OCI-LY1 (cell line): Measurements from ENCODE around the gene CHAD.

Experiments
- H2AFZ ChIP-seq: fragments of 200-600 bp; sonication (generic), shearing (Covaris generic); 2 replicates; pipeline ENCODE4 v1.6.0; 2014; ENCODE audit warnings: antibody characterized with exemption, mild to moderate bottlenecking, low read length
- H3F3A ChIP-seq: fragments of 200-600 bp; sonication (generic), shearing (Covaris generic); 2 replicates; pipeline ENCODE4 v1.6.0; 2014; ENCODE audit warnings: mild to moderate bottlenecking, antibody characterized with exemption, low read length, moderate library complexity; ENCODE audit not compliant: insufficient read depth
- H3K27ac ChIP-seq: fragments of 200-600 bp; sonication (generic); 2 replicates; pipeline ENCODE4 v1.5.1; 2014; ENCODE audit warnings: low read length, mixed run types, mild to moderate bottlenecking, low read depth; ENCODE audit not compliant: poor library complexity, severe bottlenecking
- H3K27me3 ChIP-seq: fragments of 200-600 bp; sonication (generic); 2 replicates; pipeline ENCODE4 v1.6.0; 2014; ENCODE audit warnings: antibody characterized with exemption, mild to moderate bottlenecking, low read length, moderate library complexity; ENCODE audit not compliant: insufficient read depth
- H3K36me3 ChIP-seq: fragments of 200-600 bp; sonication (generic); 2 replicates; pipeline ENCODE4 v1.6.1; 2014; ENCODE audit warnings: mild to moderate bottlenecking, antibody characterized with exemption, low read length, moderate library complexity, mixed read lengths; ENCODE audit not compliant: insufficient read depth
- H3K4me1 ChIP-seq: fragments of 200-600 bp; sonication (generic); 2 replicates; pipeline ENCODE4 v1.5.1; 2014; ENCODE audit warnings: mild to moderate bottlenecking, low read length, moderate library complexity; ENCODE audit not compliant: insufficient read depth, severe bottlenecking
- H3K4me2 ChIP-seq: fragments of 200-600 bp; sonication (generic), shearing (Covaris generic); 2 replicates; pipeline ENCODE4 v1.6.1; 2014; ENCODE audit warnings: low read length
- H3K4me3 ChIP-seq: fragments of 200-600 bp; sonication (generic); 2 replicates; pipeline ENCODE4 v1.5.1; 2014; ENCODE audit warnings: low read length, low read depth, mild to moderate bottlenecking, mixed read lengths; ENCODE audit not compliant: poor library complexity, severe bottlenecking
- H3K79me2 ChIP-seq: fragments of 200-600 bp; shearing (Covaris generic); 2 replicates; pipeline ENCODE4 v1.6.1; 2016; ENCODE audit warnings: mixed run types, low read length, mixed read lengths; ENCODE audit not compliant: insufficient read depth
- H3K9ac ChIP-seq: fragments of 200-600 bp; sonication (generic), shearing (Covaris generic); 2 replicates; pipeline ENCODE4 v1.6.1; 2014; ENCODE audit warnings: mild to moderate bottlenecking, low read length, mixed read lengths
- H3K9me2 ChIP-seq: fragments of 200-600 bp; sonication (generic), shearing (Covaris generic); 2 replicates; pipeline ENCODE4 v1.6.1; 2014; ENCODE audit warnings: low read depth, mild to moderate bottlenecking, low read length, mixed read lengths
- H3K9me3 ChIP-seq: fragments of 200-600 bp; shearing (Covaris generic); 2 replicates; pipeline ENCODE4 v1.6.1; 2014; ENCODE audit warnings: low read length, mixed read lengths
- H4K20me1 ChIP-seq: fragments of 200-600 bp; sonication (generic), shearing (Covaris generic); 2 replicates; pipeline ENCODE4 v1.6.0; 2016; ENCODE audit warnings: mild to moderate bottlenecking, low read length; ENCODE audit not compliant: insufficient read depth
- EZH2 ChIP-seq: fragments of 200-600 bp; sonication (generic), shearing (Covaris generic); IDR thresholded peaks from 2 replicates; pipeline ENCODE4 v1.8.0; 2017; ENCODE audit warnings: borderline replicate concordance, mixed run types, mild to moderate bottlenecking, antibody characterized with exemption, low read length, moderate library complexity, mixed read lengths
- TF ChIP-seq, protein P1 (sequence below): fragments of 200-600 bp; sonication (generic), shearing (Covaris generic); IDR thresholded peaks from 2 replicates; pipeline ENCODE4 v1.5.1; 2017; ENCODE audit warnings: mild to moderate bottlenecking, antibody characterized with exemption, low read length, moderate library complexity, mixed read lengths

The CHAD gene

DNA sequence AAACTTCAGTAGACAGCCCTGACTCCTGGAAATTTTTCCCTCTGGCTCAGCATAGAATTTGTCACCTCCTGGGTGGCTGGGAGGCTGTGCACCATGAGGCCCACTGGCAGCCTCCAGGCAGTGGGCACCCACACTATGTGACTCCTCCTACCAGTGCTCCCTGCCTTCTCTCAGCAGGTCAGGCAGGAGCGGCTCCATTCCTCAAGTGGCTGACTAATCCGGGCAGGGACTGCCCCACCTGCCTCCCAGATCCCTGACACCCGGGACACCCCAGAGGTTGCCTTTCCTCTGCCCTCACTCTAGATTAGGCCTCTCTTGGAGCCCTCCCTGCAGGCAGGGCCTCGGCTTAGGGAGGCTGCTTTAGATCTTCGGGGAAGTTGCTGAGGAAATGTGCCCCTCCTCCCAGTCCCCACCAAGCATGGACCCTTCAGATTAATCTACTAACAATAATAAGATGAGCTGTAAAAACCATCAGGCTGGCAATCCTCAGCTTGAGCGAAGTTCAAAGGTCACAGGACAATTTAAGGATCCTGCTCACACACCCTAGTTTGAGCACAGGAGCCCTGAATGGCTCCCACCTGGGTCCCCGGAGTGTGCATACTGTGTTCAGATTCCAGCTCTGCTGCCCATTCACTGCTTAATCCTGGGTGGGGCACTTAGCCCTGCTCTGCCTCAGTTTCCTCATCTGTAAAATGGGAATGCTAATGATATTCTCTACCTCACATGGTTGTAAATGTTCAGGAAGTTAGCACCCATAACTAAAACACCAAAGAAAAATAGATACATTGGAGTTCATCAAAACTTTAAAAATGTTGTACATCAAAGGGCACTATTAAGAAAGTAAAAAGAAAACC is 29.6 kb upstream of the CHAD start:
- Histone ChIP-seq H3K4me1 (no peaks in the 10 kb centered on the region), H3K27ac (no peak overlapping the region), H3K9me2 (no peaks in the 10 kb centered on the region), H3K36me3 (no peaks in the 10 kb centered on the region), H3K9me3 (no peaks in the 10 kb centered on the region), H3K4me3 (no peak overlapping the region), H2AFZ (no peak overlapping the region), H4K20me1 (no peaks in the 10 kb centered on the region), H3K9ac (no peak overlapping the region), H3F3A (no peaks in the 10 kb centered on the region), H3K27me3 (no peaks in the 10 kb centered on the region), H3K4me2 (no peak overlapping the region), H3K79me2 (no peaks in the 10 kb centered on the region)
- TF ChIP-seq, protein P1, sequence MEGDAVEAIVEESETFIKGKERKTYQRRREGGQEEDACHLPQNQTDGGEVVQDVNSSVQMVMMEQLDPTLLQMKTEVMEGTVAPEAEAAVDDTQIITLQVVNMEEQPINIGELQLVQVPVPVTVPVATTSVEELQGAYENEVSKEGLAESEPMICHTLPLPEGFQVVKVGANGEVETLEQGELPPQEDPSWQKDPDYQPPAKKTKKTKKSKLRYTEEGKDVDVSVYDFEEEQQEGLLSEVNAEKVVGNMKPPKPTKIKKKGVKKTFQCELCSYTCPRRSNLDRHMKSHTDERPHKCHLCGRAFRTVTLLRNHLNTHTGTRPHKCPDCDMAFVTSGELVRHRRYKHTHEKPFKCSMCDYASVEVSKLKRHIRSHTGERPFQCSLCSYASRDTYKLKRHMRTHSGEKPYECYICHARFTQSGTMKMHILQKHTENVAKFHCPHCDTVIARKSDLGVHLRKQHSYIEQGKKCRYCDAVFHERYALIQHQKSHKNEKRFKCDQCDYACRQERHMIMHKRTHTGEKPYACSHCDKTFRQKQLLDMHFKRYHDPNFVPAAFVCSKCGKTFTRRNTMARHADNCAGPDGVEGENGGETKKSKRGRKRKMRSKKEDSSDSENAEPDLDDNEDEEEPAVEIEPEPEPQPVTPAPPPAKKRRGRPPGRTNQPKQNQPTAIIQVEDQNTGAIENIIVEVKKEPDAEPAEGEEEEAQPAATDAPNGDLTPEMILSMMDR: no peak
- TF ChIP-seq EZH2: no peak

- H3K9me2 ChIP-seq: no peaks in the 10 kb centered on the region
- TF ChIP-seq, protein P1: no peak
- no peak for TF ChIP-seq EZH2
- no peaks in the 10 kb centered on the region for H3K4me1 ChIP-seq
- H3K27ac ChIP-seq: no peak overlapping the region
- H3K4me2 ChIP-seq: no peak overlapping the region
- H4K20me1 ChIP-seq: no peaks in the 10 kb centered on the region
- no peaks in the 10 kb centered on the region for H3K79me2 ChIP-seq
- H3K36me3 ChIP-seq: no peaks in the 10 kb centered on the region
- H3K9me3 ChIP-seq: no peaks in the 10 kb centered on the region
- H3F3A ChIP-seq: no peaks in the 10 kb centered on the region
- no peaks in the 10 kb centered on the region for H3K27me3 ChIP-seq
- H2AFZ ChIP-seq: no peak overlapping the region
- no peak overlapping the region for H3K4me3 ChIP-seq
- H3K9ac ChIP-seq: no peak overlapping the region
These were observed 27.2 kb upstream of the CHAD start for GRCh38 chr17:50495918-50496317.

DNA sequence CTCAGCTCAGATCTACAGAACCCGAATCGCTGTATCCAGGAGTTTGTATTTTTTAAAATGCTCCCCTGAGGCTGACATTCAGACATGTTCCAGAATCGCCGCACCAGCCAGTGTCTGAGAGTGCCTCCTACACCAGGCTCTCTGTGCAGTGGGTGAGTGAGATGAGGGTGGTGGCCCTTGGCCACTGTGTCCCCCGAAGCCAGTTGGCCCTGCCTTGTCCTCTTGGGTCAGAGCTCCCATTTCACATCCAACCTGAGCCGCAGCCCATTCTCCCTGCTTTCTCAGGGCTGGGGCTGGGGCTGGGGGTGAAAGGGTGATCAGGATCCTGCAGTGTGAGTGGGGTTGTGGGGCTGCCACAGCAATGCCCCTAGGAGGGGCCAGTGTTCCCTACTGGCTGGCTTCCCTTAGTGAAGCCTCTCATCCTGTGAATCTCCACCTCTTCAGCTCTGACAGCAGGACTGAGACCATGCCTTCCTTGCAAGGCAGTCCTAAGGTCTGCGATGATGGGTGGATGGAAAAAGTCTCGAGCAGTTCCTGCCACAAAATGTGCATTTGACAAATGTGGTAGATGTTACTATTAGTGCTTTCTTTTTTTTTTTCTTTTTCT is 26.6 kb upstream of the CHAD start:
- no peak overlapping the region for H3K4me2 ChIP-seq
- H3K4me1 ChIP-seq: no peaks in the 10 kb centered on the region
- no peaks in the 10 kb centered on the region for H3K9me3 ChIP-seq
- no peaks in the 10 kb centered on the region for H4K20me1 ChIP-seq
- H3K36me3 ChIP-seq: no peaks in the 10 kb centered on the region
- H3K79me2 ChIP-seq: no peaks in the 10 kb centered on the region
- no peak overlapping the region for H2AFZ ChIP-seq
- H3K27ac ChIP-seq: no peak overlapping the region
- H3K9me2 ChIP-seq: no peaks in the 10 kb centered on the region
- no peaks in the 10 kb centered on the region for H3K27me3 ChIP-seq
- TF ChIP-seq EZH2: no peak
- TF ChIP-seq, protein P1: no peak
- H3K9ac ChIP-seq: no peak overlapping the region
- H3F3A ChIP-seq: no peaks in the 10 kb centered on the region
- H3K4me3 ChIP-seq: no peak overlapping the region
